Endothelial cell of umbilical vein (primary cell): ENCODE measurements around the gene LMCD1.

Experiments used
- FOS ChIP-seq: IDR thresholded peaks from 2 replicates; pipeline ENCODE4 v1.6.1; 2011; ENCODE audit warnings: mild to moderate bottlenecking, low read length, moderate library complexity, borderline replicate concordance; ENCODE audit not compliant: insufficient read depth
- POLR2A ChIP-seq: IDR thresholded peaks from 2 replicates; pipeline ENCODE4 v1.6.1; 2012; ENCODE audit warnings: low read depth, mild to moderate bottlenecking, control low read depth, low read length
- POLR2AphosphoS5 ChIP-seq: IDR thresholded peaks from 2 replicates; pipeline ENCODE4 v1.6.1; 2012; ENCODE audit warnings: low read depth, mild to moderate bottlenecking, control low read depth, low read length, moderate library complexity; ENCODE audit not compliant: insufficient read depth
- TF ChIP-seq, protein P1 (sequence below), 2 donors: IDR thresholded peaks; 1 replicate in 1 of 2; 2 replicates in 1 of 2; pipeline ENCODE4 v1.5.1; 2011; ENCODE audit warnings: low read length in 2 of 2, mild to moderate bottlenecking in 2 of 2, moderate library complexity in 2 of 2, control low read depth in 1 of 2, inconsistent platforms in 1 of 2, low read depth in 1 of 2; ENCODE audit not compliant: insufficient read depth in 1 of 2; ENCODE audit errors: extremely low read depth in 1 of 2

- no peak for TF ChIP-seq POLR2AphosphoS5
- TF ChIP-seq, protein P1, sequence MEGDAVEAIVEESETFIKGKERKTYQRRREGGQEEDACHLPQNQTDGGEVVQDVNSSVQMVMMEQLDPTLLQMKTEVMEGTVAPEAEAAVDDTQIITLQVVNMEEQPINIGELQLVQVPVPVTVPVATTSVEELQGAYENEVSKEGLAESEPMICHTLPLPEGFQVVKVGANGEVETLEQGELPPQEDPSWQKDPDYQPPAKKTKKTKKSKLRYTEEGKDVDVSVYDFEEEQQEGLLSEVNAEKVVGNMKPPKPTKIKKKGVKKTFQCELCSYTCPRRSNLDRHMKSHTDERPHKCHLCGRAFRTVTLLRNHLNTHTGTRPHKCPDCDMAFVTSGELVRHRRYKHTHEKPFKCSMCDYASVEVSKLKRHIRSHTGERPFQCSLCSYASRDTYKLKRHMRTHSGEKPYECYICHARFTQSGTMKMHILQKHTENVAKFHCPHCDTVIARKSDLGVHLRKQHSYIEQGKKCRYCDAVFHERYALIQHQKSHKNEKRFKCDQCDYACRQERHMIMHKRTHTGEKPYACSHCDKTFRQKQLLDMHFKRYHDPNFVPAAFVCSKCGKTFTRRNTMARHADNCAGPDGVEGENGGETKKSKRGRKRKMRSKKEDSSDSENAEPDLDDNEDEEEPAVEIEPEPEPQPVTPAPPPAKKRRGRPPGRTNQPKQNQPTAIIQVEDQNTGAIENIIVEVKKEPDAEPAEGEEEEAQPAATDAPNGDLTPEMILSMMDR (IDR thresholded peaks at IDR 0.05; ENCODE audit: extremely low read depth in 1 of 2, insufficient read depth in 1 of 2, low read depth in 1 of 2, low read length in 2 of 2): no peak
- TF ChIP-seq POLR2A: no peak
- no peak for TF ChIP-seq FOS
These were observed 117.3 kb downstream of the LMCD1 start for GRCh38 chr3:8618950-8619349.
